Transverse colon (tissue), 3 donors: Measurements from ENCODE around the gene TOX2.

Experiments
- POLR2A ChIP-seq: fragments of 450-650 bp; IDR thresholded peaks from one replicate; pipeline ENCODE4 v1.6.1; 2016; ENCODE audit warnings: antibody characterized with exemption, mild to moderate bottlenecking, moderate library complexity
- TF ChIP-seq, protein P1 (sequence below), 5 experiments: fragments of 200-600 bp in 3 of 5; fragments of 450-650 bp in 2 of 5; sonication (generic) in 3 of 5; IDR thresholded peaks; 1 replicate in 2 of 5; 2 replicates in 3 of 5; pipeline ENCODE4 v1.5.1; 2016 to 2017; ENCODE audit warnings: antibody characterized with exemption in 5 of 5, inconsistent platforms in 3 of 5, mild to moderate bottlenecking in 2 of 5, moderate library complexity in 1 of 5

DNA sequence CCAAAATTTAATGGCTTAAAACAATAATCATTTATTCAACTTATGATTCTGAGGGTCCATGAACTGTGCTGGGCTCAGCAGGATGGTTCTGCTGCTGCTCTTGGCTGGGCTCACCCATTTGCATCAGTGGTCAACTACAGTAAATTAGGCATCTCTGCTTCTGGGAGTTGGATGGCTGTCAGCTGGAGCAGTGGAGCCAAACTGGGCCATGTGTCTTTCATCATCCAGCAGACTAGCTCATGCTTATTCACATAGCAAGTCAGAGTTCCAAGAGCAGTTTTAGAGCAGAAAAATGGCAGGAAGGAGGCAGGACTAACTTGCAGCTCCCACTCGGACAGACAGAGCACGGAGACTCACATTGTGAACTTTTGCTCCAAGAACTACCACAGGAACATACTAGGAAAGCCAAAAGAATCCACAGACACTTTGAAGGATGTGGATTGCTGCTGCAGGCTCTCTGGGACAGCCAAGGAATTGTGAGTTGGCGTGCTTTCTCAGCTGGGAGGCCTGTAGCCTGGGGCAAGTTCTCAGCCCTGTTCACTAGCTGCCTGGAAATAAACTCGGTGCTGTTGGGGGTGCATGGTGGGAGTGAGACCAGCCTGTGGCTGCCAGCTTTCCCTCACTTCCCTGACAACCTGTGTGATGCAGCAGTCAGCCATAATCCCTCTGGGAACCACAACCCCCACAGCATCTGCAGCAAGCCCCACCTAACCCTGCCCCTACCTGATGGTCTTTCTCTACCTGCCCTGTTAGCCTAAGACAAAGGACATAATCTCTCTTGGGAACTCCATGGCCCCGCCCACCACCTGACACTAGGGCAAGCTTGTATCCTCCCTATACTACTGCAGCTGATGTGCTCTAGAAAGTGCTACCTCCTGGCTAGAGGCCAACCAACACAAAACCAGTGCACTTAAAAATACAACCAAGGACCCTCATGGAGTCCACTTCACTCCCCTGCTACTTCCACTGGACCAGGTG lies 143.3 kb downstream of the TOX2 start:
- TF ChIP-seq, protein P1, sequence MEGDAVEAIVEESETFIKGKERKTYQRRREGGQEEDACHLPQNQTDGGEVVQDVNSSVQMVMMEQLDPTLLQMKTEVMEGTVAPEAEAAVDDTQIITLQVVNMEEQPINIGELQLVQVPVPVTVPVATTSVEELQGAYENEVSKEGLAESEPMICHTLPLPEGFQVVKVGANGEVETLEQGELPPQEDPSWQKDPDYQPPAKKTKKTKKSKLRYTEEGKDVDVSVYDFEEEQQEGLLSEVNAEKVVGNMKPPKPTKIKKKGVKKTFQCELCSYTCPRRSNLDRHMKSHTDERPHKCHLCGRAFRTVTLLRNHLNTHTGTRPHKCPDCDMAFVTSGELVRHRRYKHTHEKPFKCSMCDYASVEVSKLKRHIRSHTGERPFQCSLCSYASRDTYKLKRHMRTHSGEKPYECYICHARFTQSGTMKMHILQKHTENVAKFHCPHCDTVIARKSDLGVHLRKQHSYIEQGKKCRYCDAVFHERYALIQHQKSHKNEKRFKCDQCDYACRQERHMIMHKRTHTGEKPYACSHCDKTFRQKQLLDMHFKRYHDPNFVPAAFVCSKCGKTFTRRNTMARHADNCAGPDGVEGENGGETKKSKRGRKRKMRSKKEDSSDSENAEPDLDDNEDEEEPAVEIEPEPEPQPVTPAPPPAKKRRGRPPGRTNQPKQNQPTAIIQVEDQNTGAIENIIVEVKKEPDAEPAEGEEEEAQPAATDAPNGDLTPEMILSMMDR (IDR thresholded peaks at IDR 0.05) = no peak
- no peak for TF ChIP-seq POLR2A
